Islet of Langerhans (tissue), 1 donor: ENCODE results near the gene FAM107B.
"Not testable (repeated sequence)": the region's sequence is repeated elsewhere in the genome, so short reads cannot be mapped to it uniquely, and the experiment has no call there.

Experiments
- FAIRE-seq: peaks from one replicate; lab custom pipeline; 2011; peaks lifted over from hg19 to GRCh38; lab: Jason Lieb, UNC

FAM107B gene

DNA sequence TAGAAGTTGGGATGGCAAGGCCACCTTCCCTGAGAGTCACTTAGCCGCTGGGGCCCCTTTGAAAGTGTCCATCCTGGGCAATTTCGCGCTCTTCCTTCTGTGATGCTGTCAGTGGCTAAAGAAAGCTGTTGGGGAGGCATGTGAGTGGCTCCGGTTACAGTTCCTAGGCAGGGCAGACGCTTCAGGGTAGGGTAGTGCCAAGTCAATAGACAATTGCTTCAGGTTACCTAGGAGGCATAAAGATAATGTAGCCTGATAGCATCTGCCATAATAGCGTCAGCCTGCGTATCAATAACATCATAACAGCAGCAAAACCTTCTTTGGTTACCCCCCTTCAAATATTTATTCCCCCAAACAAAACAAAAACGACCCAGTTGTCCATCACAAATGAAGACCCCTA, at the start of gene FAM107B:
Gene FAM107B (minus strand): TSS at position 101 of the 400 bp plus-strand sequence. CDS start 234 bp downstream, outside the sequence.
- no peak for FAIRE-seq

DNA sequence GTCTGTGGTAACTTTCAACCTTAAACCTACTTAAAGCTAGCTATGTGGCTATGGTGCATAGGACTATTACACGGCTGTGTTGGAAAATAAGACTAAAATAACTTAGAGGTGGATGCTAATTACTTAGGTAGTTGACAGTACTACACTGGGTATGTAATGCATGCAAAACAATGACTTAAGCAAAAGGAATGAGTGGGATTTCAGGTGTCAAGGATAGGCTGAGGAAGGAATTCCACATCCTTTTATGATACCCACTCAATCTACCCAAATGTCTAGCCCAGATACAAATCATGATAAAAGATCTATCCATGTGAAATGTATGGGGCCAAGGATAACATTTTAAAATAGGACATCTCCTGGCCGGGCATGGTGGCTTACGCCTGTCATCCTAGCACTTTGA, 49.3 kb upstream of the FAM107B start:
- FAIRE-seq, result no peak

DNA sequence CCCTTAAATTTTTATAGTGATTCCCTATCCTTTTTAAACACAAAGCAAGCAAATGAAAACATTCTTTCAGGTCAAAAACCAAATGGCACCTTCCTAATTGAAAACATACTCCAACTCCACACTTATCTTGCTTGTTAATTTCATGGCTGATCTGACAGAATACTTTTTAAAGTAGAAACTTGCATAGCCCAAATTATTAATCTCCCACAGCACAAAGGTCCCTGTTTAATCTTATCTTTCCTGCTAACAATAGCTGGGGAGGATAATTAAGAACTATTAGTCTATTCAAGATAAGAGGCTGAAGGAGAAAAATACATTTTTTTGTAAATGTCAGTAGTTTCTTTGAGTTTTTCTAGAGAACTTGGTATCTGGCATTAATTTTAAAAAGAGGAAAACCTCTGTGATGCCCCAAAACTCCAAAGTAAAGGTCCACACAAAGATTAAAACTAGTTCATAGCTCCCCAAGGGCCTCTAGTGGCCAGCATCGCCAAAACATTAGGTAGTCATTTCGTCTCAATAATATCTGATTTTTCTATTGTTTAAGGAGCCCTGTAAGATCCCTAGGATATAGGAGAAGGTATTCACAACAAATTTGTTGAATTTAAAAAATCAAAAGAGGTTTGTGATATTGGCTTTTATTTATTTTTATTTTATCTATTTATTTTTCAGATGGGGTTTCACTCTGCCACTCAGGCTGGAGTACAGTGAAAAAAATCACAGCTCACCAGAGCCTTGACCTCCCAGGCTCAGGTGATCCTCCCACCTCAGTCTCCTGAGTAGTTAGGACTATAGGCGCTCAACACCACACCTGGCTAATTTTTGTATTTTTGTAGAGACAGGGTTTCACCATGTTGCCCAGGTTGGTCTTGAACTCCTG, 48.4 kb upstream of the FAM107B start:
- FAIRE-seq, result peak; percentile 72

DNA sequence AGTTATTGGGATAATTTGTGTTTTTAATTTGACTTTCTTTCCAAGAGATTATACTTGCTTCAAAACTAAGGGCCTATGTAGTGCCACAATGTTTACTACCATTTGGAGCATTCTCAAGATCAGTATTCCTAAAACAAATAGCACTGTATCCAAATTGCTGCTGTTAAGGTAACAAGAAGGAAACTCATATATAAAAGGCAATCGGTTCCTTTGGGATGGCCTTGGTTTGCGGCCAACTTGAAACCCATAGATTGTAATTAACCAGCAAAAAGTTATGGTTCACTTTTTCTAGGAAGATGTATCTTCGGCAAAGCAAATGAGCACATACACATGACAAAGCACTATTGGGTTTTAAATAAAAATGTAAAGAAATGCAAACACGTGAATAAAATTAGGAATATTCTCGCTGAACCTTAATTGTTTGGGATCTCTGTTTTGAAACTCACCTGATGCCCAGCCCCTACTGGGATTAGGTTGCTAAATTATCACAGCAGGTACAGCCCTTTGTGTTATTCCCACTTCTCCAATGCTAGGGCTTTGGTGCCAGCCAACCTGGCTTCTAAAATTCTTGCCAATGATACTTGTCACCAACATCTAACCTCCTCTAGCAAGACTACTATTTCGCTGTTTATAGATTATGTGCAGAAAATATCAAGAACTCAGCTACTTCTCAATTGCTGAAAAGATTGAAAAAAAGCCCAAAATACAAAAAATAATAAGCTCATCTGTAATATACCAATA, 47.1 kb upstream of the FAM107B start:
- no peak for FAIRE-seq

DNA sequence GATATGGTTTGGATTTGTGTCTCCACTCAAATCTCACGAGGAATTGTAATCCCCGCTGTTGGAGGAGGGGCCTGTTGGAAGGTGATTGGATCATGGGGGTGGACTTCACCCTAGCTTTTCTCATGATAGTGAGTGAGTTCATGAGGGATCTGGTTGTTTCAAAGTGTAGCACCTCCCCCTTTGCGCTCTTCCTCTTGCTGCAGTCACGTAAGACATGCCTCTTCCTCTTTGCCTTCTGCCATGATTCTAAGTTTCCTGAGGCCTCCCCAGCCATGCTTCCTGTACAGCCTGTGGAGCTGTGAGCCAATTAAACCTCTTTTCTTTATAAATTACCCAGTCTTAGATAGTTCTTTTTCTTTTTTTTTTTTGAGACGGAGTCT, 46.1 kb upstream of the FAM107B start:
- FAIRE-seq, result no peak

DNA sequence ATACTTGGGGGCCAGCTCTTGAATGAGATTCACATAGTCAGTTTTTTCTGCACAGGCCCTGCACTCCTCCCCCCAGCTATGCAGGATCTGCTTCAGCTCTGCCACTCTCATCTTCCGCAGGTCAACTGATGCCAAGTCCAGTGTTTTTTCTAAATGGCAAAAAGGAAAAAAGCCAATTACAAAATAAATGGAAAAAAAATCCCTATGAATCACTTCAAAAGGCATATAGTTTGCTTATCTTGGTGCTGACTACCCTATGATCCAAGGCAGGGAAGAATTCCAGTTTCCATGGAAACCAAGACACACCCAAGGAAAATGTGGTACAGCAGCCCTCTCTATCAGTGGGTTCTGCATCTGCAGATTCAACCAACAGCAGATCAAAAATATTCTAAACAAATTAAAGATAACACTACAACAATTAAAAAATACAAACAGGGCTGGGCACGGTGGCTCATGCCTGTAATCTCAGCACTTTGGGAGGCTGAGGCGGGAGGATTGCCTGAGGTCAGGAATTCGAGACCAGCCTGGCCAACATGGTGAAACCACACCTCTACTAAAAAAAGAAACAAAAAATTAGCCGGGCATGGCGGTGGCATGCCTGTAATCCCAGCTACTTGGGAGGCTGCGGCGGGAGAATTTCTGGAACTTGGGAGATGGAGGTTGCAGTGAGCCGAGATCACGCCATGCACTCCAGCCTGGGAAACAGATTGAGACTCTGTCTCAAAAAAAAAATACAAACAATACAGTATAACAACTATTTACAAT, 45.5 kb upstream of the FAM107B start:
- FAIRE-seq, result no peak

DNA sequence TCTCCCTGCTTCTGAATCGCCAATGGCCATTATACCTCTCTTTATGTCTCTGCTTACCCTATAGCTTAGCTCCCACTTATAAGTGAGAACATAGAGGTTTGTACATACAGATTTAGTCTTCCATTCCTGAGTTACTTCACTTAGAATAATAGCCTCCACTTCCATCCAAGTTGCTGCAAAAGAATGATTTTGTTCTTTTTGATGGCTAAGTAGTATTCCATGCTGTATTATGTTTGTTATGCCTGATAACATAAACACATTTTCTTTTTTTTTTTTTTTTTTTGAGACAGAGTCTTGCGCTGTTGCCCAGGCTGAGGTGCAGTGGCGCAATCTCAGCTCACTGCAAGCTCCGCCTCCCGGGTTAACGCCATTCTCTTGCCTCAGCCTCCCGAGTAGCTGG, 42.0 kb upstream of the FAM107B start:
- FAIRE-seq, result not testable (repeated sequence)

DNA sequence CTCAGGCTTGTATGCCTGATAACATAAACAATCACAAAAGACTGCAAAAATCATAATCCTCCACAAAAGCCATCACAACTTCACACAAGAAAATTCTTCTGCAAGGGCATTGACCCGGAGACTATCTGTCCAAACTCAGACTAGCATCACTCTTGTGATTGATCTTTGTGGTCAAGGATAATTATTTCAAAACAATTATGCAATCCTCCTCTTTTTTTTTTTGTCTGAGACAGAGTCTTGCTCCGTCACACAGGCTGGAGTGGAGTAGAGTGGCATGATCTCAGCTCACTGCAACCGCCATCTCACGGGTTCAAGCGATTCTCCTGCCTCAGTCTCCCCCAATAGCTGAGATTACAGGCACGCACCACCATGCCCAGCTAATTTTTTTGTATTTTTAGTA, 41.0 kb upstream of the FAM107B start:
- FAIRE-seq, result no peak

DNA sequence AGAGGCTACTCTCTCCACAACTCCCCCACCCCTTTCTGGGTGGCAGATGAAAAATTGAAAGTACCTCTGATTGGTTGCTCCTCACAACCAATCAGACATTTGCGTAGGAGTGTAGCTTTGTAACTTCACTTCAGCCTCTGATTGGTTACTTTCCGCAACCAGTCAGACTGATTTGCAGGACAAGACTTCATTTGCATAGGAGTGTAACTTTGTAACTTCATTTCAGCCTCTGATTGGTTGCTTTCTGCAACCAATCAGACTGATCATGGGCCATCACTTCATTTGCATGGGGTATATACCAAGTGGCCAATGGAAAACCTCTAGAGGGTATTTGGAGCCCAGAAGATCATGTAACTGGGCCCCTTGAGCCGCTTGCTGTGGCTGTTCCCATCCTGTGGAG, 37.6 kb upstream of the FAM107B start:
- no peak for FAIRE-seq

DNA sequence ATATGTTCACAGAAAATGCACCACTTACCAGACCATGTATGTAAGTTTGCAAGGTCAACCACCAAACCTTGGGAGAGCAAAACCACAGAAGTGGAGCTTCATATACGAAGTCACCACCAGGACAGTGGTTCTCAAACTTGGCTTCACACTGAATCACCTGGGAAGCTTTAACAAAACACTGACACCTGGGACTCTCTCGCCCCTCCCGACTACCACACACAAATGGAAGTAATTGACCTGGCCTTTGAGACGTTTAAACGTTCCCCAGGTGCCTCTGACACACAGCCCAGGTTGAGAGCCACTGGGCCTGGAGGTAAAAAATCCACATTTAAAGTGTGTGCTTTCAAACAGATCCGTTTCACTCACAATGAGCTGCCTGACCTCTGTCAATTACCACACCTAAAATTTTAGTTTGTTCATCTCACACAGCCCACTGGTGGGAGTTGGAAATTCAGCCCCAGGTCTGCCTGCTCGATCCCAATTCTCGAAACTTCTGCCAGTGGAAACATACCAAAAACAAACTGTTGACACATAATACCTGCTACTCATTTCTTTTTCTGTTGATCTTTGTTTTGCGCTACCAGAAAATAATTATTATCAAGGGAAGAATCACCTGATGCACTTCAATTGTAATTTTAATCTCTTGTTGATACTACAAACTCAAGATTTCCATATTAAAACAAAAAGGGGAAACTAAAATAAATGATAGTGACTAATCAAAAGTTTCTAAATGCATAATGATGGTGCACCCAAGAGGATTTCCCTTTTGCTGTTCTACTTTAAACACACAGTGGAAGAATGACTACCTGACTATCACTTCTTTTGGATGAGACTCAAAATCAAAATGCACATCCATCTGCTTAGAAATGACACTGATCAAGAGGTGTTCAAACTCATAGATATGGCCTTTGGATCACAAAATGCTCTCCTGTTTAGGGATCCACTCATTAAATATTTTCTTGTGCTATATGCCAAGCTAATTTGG, 36.6 kb upstream of the FAM107B start:
- FAIRE-seq, result no peak

DNA sequence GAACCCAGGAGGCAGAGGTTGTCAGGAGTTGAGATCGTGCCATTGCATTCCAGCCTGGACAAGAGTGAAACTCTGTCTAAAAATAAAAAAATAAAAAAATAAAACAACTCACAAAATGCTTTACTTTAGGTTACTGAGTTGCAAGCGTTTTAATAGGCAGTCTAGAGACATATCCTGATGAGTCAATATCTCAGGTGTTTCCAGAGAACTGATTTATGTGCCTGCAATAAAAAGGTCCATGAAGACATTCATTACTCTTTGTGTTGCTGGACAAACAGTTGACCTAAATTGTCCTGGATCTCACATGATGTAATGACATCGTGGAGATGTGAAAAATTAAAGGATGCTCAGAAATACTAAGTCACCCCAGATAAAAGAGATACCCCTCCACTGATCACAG, 31.6 kb upstream of the FAM107B start:
- FAIRE-seq, result no peak

DNA sequence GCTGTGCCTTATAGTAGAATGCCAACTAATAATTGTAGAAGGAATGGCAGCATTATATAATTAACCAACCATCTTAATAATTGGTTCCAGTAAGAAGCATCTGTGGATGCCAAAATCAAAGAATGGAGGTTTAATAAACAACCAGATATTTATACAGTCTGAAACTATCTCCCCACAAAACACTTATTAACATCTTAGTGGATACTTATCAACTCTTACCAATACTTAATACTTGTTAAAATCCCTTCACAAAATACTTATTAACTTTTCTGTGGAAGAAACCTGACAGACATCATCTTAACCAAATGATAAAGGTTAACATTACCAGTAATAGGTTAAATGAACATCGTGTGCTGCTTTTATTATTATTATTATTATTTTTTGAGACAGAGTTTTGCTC, 29.1 kb upstream of the FAM107B start:
- FAIRE-seq, result no peak

DNA sequence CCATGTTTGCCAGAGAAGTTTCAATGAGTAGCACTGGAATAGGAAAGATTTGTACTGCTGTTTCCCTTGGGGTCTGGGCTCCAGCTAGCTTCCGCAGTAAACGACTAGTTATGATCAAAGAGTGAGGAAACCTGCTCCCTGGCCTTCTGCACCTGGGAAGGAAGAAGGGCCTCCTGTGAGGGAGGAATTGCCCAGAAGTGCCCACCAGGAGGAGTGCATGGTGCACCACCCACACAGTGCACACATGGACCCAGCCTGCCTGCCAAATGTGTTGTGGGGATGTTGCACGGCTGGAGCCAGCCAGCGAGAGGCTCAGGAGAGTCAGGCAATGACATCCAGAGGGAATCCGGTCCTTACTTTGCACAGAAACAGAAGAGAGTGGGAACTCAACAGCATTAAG, 27.0 kb upstream of the FAM107B start:
- no peak for FAIRE-seq

DNA sequence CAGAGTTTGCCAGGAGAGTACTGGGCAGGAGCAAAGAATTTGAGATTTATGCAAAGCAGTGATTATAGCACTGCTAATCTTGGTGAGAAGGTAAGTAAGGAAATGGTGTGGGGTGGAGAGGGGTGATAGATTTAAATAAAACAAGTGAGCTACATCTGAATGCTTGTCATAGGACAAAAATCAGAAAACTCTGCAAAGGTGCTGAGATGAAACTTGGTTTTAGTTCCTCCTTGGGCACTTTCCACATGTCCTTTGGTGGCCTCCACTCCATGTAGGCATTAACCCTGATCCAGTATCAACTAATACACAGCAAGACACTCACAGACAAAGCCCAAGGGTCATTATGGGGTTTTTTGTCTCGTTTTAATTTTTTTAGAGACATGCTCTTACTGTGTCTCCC, 25.7 kb upstream of the FAM107B start:
- FAIRE-seq, result no peak

DNA sequence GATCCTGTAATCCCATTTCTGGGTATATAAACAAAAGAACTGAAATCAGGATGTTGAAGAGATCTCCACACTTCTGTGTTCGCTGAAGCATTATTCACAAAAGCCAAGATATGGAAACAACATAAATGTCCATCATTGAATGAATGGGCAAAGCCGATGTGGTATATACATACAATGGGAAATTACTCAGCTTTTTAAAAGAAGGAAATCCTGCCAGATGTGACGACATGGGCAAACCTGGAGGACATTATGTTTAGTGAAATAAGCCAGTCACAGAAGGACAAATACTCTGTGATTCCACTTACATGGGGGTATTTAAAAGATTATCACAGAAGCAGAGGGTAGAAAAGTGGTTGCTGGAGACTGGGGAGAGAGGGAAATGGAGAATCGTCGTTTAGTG, 23.9 kb upstream of the FAM107B start:
- FAIRE-seq, result no peak

DNA sequence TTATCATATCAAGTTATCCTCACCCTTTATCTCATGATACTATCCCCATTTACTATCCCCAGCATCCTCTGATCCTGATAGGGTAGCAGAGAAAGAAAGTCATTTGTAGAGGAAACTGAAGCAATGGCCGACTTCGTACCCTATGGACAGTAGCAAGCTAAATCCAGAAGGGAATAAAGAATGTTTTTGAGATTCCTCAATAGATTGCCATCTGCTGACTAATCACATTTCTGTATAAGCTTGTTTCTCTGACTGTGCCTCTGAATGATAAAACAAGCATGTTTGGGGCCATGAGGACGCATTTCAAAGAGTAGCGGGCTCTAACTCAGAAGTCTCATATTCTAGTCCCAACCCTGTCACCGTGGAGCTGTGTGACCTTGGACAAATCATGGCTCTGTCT, 13.2 kb upstream of the FAM107B start:
- FAIRE-seq, result no peak

DNA sequence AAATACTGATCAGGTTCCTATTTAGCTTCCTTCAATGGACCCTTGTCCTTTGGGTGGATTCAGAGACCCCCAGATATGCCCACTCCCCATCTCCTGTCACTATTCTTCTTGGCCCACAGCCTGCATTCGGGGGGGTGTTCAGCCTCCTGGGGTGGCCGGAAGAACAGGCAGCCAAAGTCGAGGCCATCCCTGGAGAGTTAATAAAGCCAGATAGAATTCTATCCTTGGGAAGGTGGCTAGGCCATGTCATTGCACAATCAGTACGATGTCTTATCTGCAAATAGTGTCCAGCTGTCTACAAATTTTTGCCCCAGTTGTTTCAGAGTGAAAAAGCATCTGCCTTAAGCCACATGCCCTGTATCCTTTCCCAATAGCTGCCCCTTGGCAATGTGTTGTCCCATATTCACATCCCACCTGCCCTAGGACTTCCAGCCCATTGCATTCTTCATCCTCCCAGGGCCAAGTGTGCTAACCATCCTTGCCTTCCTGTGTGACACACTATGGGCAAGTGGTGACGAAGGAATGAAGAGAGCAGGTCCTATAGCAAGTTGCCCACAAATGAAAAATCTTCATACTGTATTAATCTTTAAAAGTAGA, 9.9 kb upstream of the FAM107B start:
- no peak for FAIRE-seq

DNA sequence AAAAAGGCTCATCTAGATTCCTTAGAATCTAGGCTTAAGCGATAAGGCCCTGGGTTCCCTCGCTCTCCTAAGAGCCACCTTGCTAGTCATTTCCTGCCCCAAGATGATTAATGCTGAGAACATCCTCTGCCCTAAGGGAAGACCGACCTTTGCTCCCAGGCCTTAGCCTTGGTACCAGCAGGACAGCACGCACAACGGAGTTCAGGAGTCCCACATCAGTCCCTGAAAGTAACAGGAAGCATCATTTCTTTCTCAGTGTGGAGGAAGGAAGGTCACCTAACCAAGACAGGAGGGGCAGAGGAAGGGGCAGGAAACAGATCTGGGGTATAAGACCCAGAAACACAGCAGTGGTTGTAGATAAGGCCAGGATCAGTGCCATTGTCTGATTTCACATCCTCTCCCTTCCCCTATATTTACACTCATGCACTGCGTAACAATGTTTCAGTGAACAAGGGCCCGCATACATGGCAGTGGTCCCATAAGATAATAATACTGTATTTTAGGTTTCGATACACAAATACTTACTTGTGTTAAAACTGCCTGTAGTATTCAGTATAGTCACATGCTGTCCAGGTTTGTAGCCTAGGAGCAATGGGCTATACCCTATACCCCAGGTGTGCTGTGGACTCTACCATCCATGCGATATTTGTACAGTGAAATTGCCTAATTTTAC, 8.1 kb upstream of the FAM107B start:
- FAIRE-seq, result no peak

DNA sequence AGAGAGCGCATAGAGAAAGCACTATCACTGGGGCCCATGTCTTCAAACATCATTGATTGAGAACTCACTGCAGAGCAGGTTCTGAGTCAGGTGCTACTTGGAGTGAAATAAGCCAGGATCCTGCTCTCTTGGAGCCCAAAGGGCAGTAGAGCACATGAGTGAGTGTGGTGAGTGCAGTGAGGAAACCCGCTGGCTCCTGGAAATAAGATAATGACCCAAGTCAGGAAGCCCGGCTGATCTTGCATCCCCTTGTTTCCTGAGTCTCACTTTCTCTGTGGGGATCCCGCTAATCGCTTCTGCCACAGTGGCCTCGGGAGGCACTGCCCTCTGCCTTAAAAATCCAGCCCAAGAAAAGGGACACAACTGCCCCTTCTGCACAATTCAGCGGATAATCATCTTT, 7.1 kb upstream of the FAM107B start:
- FAIRE-seq, result no peak

DNA sequence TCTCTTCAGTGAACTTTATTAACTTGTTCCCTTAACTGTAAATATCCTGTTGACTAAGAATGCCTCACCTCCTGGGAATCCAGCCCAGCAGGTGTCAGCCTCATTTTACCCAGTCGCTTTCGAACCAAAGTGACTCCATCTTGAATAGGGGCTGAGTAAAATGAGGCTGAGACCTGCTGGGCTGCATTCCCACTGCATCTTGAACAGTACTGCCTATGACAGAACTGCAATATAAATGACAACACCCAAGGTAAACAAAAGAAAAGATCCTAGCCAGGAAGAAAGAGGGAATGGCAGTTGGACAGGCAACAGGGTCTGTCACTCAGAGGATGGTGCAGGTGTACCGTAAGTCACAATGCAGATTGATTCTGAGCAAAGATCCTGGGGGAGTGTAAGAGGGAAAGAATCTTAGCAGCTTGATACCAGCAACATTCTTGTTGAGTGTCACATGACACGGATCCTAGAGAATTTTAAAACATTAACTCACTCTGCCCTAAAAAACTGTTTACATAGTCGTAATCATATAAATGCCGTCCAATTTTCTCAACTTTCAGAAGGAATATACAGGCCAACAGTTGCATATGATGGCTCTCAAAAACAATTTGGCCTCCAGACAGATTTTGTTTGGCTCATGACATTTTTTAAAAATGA, 4.4 kb upstream of the FAM107B start:
- no peak for FAIRE-seq
